H9 (cell line): ENCODE data around the gene SIGLEC1. TPM values are rescaled to one million over a fixed set of nuclear protein-coding genes. Genes with fewer than 3 reads are reported as not detected.

ENCODE experiments used
- DNase-seq: peaks from one replicate; pipeline ENCODE4 v3.0.0-alpha.2; 2017
- H2AFZ ChIP-seq: one replicate; pipeline ENCODE4 v1.6.1; 2013; ENCODE audit warnings: mild to moderate bottlenecking, low read length, control low read depth, moderate library complexity
- H2AK5ac ChIP-seq: 2 replicates; pipeline ENCODE4 v1.6.1; 2013; ENCODE audit warnings: low read length, control low read depth, mixed read lengths; ENCODE audit not compliant: insufficient read length
- H2BK120ac ChIP-seq: one replicate; pipeline ENCODE4 v1.6.1; 2013; ENCODE audit warnings: low read depth, mild to moderate bottlenecking, low read length, control low read depth, inconsistent platforms; ENCODE audit not compliant: poor library complexity, severe bottlenecking
- H2BK12ac ChIP-seq: 2 replicates; pipeline ENCODE4 v1.6.1; 2013; ENCODE audit warnings: low read length, control low read depth, mixed read lengths, low read depth; ENCODE audit not compliant: insufficient read length
- H2BK15ac ChIP-seq: 2 replicates; pipeline ENCODE4 v1.6.1; 2013; ENCODE audit warnings: low read depth, low read length, control low read depth
- H2BK20ac ChIP-seq: one replicate; pipeline ENCODE4 v1.6.1; 2013; ENCODE audit warnings: low read depth, mild to moderate bottlenecking, low read length, control low read depth, inconsistent platforms; ENCODE audit not compliant: poor library complexity, severe bottlenecking
- H2BK5ac ChIP-seq: 2 replicates; pipeline ENCODE4 v1.6.1; 2013; ENCODE audit warnings: low read length, control low read depth, mixed read lengths; ENCODE audit not compliant: insufficient read length
- H3K14ac ChIP-seq: 2 replicates; pipeline ENCODE4 v1.6.1; 2013; ENCODE audit warnings: low read length, control low read depth; ENCODE audit not compliant: insufficient read depth
- H3K18ac ChIP-seq: 2 replicates; pipeline ENCODE4 v1.6.1; 2013; ENCODE audit warnings: low read depth, mild to moderate bottlenecking, mixed read lengths, low read length, control low read depth; ENCODE audit not compliant: insufficient read length
- H3K23ac ChIP-seq: 2 replicates; pipeline ENCODE4 v1.6.1; 2013; ENCODE audit warnings: low read length, control low read depth, mixed read lengths, low read depth; ENCODE audit not compliant: insufficient read length
- H3K23me2 ChIP-seq: 2 replicates; pipeline ENCODE4 v1.6.1; 2013; ENCODE audit warnings: low read depth, mild to moderate bottlenecking, mixed read lengths, low read length, control low read depth; ENCODE audit not compliant: insufficient read length, poor library complexity, severe bottlenecking
- H3K27ac ChIP-seq: 2 replicates; pipeline ENCODE4 v1.5.1; 2013; ENCODE audit warnings: low read length, control low read depth, mixed read lengths, low read depth; ENCODE audit not compliant: insufficient read length
- H3K27me3 ChIP-seq: 2 replicates; pipeline ENCODE4 v1.6.1; 2013; ENCODE audit warnings: low read length, control low read depth, inconsistent platforms; ENCODE audit not compliant: insufficient read depth
- H3K4ac ChIP-seq: 2 replicates; pipeline ENCODE4 v1.6.1; 2013; ENCODE audit warnings: low read depth, mild to moderate bottlenecking, control low read depth, inconsistent platforms, low read length, moderate library complexity
- H3K4me1 ChIP-seq: 2 replicates; pipeline ENCODE4 v1.6.1; 2013; ENCODE audit warnings: low read length, control low read depth, inconsistent platforms; ENCODE audit not compliant: insufficient read depth
- H3K4me2 ChIP-seq: 2 replicates; pipeline ENCODE4 v1.6.1; 2013; ENCODE audit warnings: low read length, control low read depth, mixed read lengths; ENCODE audit not compliant: insufficient read length, insufficient read depth
- H3K56ac ChIP-seq: 2 replicates; pipeline ENCODE4 v1.6.1; 2013; ENCODE audit warnings: low read depth, mild to moderate bottlenecking, mixed read lengths, low read length, control low read depth; ENCODE audit not compliant: insufficient read length
- H3K79me1 ChIP-seq: 2 replicates; pipeline ENCODE4 v1.6.1; 2013; ENCODE audit warnings: low read depth, mild to moderate bottlenecking, moderate library complexity, low read length, control low read depth, inconsistent platforms; ENCODE audit not compliant: insufficient read depth, poor library complexity, severe bottlenecking
- H3K79me2 ChIP-seq: 2 replicates; pipeline ENCODE4 v1.6.1; 2013; ENCODE audit warnings: low read length, control low read depth, inconsistent platforms; ENCODE audit not compliant: insufficient read depth
- H3K9ac ChIP-seq: 2 replicates; pipeline ENCODE4 v1.6.1; 2013; ENCODE audit warnings: low read length, control low read depth, mixed read lengths; ENCODE audit not compliant: insufficient read length; ENCODE audit errors: extremely low read depth
- H3K9me3 ChIP-seq: one replicate; pipeline ENCODE4 v1.6.1; 2013; ENCODE audit warnings: low read depth, low read length, inconsistent platforms; ENCODE audit not compliant: control insufficient read depth
- H3T11ph ChIP-seq: one replicate; pipeline ENCODE4 v1.6.1; 2013; ENCODE audit warnings: mild to moderate bottlenecking, low read length, control low read depth, inconsistent platforms
- H4K20me1 ChIP-seq: one replicate; pipeline ENCODE4 v1.6.1; 2013; ENCODE audit not compliant: control insufficient read depth, insufficient read length, insufficient read depth
- H4K5ac ChIP-seq: 2 replicates; pipeline ENCODE4 v1.6.1; 2013; ENCODE audit warnings: low read depth, mild to moderate bottlenecking, mixed read lengths, low read length, control low read depth; ENCODE audit not compliant: insufficient read length
- H4K8ac ChIP-seq: replicated peaks from 2 replicates; pipeline ENCODE4 v1.6.1; 2013; ENCODE audit warnings: low read length, control low read depth, mixed read lengths, low read depth; ENCODE audit not compliant: insufficient read length
- H4K91ac ChIP-seq: 2 replicates; pipeline ENCODE4 v1.6.1; 2013; ENCODE audit warnings: low read depth, mild to moderate bottlenecking, moderate library complexity, mixed read lengths, low read length, control low read depth; ENCODE audit not compliant: insufficient read length
- H3K27ac Mint-ChIP-seq, 3 experiments: 2 replicates in 2 of 3; 3 replicates in 1 of 3; pipeline ENCODE4 v1.8.0; 2020 to 2021; ENCODE audit warnings: mixed read lengths in 3 of 3, mild to moderate bottlenecking in 1 of 3, moderate library complexity in 1 of 3
- H3K27me3 Mint-ChIP-seq: 2 replicates; pipeline ENCODE4 v1.8.0; 2021; ENCODE audit warnings: low read depth, mild to moderate bottlenecking, moderate library complexity, mixed read lengths
- H3K36me3 Mint-ChIP-seq, 3 experiments: 2 replicates in 2 of 3; 3 replicates in 1 of 3; pipeline ENCODE4 v1.8.0; 2020 to 2021; ENCODE audit warnings: low read depth in 3 of 3, mixed read lengths in 3 of 3; ENCODE audit not compliant: insufficient read depth in 1 of 3
- H3K4me1 Mint-ChIP-seq, 2 experiments: 2 replicates each; pipeline ENCODE4 v1.8.0; 2020; ENCODE audit warnings: mixed read lengths in 2 of 2
- H3K4me3 Mint-ChIP-seq, 2 experiments: 2 replicates in 1 of 2; 3 replicates in 1 of 2; pipeline ENCODE4 v1.8.0; 2020 to 2021; ENCODE audit warnings: mild to moderate bottlenecking in 2 of 2, mixed read lengths in 2 of 2, moderate library complexity in 1 of 2
- H3K9me3 Mint-ChIP-seq, 2 experiments: 2 replicates in 1 of 2; 3 replicates in 1 of 2; pipeline ENCODE4 v1.8.0; 2020; ENCODE audit warnings: mild to moderate bottlenecking in 2 of 2, mixed read lengths in 2 of 2, moderate library complexity in 1 of 2
- CTCF ChIP-seq: fragments of 200-600 bp; sonication (generic); conservative IDR thresholded peaks from 3 replicates; pipeline ENCODE4 v1.8.0; 2021; ENCODE audit warnings: antibody characterized with exemption, mild to moderate bottlenecking
- WGBS: extraction: QIAGEN DNeasy Blood & Tissue Kit; methylation state at CpG from one replicate; pipeline ENCODE4 v1.1.7; 2013; ENCODE audit warnings: missing lambda C conversion rate, low lambda C conversion rate, mixed read lengths; ENCODE audit not compliant: insufficient read length; ENCODE audit errors: extremely low coverage; 5-methylcytosine and 5-hydroxymethylcytosine counted together
- total RNA-seq: library from RNA; stranded (reverse); gene quantifications from 2 replicates; pipeline ENCODE4 v1.2.1, GENCODE V29; 2021

SIGLEC1 gene
- total RNA-seq, 1 experiment from 2014 or later = not detected

DNA sequence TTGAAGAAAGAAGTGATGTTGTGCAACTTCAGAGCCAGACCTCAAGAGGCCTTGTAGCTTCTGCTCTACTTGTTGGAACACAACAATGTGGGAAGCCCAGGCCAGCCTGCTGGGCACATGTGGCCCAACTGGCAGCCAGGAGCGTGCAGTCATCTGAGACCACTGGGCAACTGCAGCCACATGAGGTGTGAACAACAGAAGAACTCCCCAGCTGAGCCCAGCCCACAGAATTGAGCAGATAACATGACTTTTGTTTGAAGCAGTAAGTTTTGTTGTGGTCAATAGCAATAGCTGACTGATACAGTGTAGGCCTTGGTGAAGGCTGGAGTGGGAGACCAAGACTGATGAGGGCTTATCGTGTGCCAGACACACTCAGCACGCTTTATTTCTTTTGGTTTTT, 22.0 kb downstream of the SIGLEC1 start:
- H3K27ac Mint-ChIP-seq = no peak overlapping the region
- no peak overlapping the region for H3K14ac ChIP-seq
- no peak overlapping the region for H2BK20ac ChIP-seq
- H3K36me3 Mint-ChIP-seq = no peaks in the 10 kb centered on the region
- peaks cover under 1% of the 10 kb centered on the region; the same call in 1 of the 2 replicates for H3K4me1 ChIP-seq
- H3K9me3 ChIP-seq = no peaks in the 10 kb centered on the region
- no peak overlapping the region for H3K23ac ChIP-seq
- no peak overlapping the region for H3K56ac ChIP-seq
- DNase-seq = no peak
- H3K79me2 ChIP-seq = no peaks in the 10 kb centered on the region
- no peak overlapping the region for H4K91ac ChIP-seq
- no peak overlapping the region for H3T11ph ChIP-seq
- H3K27ac ChIP-seq = no peak overlapping the region
- H3K4ac ChIP-seq = no peak overlapping the region
- H3K4me3 Mint-ChIP-seq = no peak overlapping the region
- no peak overlapping the region for H2BK120ac ChIP-seq
- no peak overlapping the region for H2BK12ac ChIP-seq
- peaks cover 16% of the 10 kb centered on the region for H3K27me3 Mint-ChIP-seq
- H3K4me1 Mint-ChIP-seq = peaks cover 2 to 8% of the 10 kb centered on the region in 2 experiments; a peak in 3 of 4 replicates
- no peak overlapping the region for H3K4me2 ChIP-seq
- H3K23me2 ChIP-seq = no peaks in the 10 kb centered on the region
- no peak for TF ChIP-seq CTCF
- H4K5ac ChIP-seq = no peak overlapping the region
- no peaks in the 10 kb centered on the region for H4K20me1 ChIP-seq
- no CpG with 5 or more reads among the region's 3 CpGs for WGBS
- no peak overlapping the region for H4K8ac ChIP-seq
- H2AFZ ChIP-seq = no peak overlapping the region
- H2AK5ac ChIP-seq = no peak overlapping the region
- H3K27me3 ChIP-seq = no peaks in the 10 kb centered on the region
- H3K79me1 ChIP-seq = no peaks in the 10 kb centered on the region
- H2BK5ac ChIP-seq = no peak overlapping the region
- no peaks in the 10 kb centered on the region for H3K9me3 Mint-ChIP-seq
- no peak overlapping the region for H3K9ac ChIP-seq
- H3K18ac ChIP-seq = no peak overlapping the region
- no peak overlapping the region for H2BK15ac ChIP-seq
